ENCODE data around the gene SUN1. TPM values are rescaled to one million over a fixed set of nuclear protein-coding genes. Genes with fewer than 3 reads are reported as not detected.

SUN1 gene
- total RNA-seq, 4 donors from 2014 or later = 225 to 475 (median 263) TPM

GRCh38 chr7:887488-887820, 55.2 kb downstream of the SUN1 start:
- H3K27ac ChIP-seq = no peak overlapping the region
- H3K9me3 ChIP-seq = no peaks in the 10 kb centered on the region
- H3K27me3 ChIP-seq = no peaks in the 10 kb centered on the region
- H3K4me3 ChIP-seq = no peak overlapping the region
- H3K4me1 ChIP-seq = peaks cover 35% of the 10 kb centered on the region
- peak in 1 of 2 donors; percentile 52 for DNase-seq (ENCODE audit: low spot score in 2 of 2)
- peaks cover 53% of the 10 kb centered on the region for H3K36me3 ChIP-seq
- TF ChIP-seq EP300 (IDR thresholded peaks at IDR 0.05) (no peak), POLR2AphosphoS5 (IDR thresholded peaks at IDR 0.05) (no peak), POLR2A (IDR thresholded peaks at IDR 0.05) (no peak)
- TF ChIP-seq, protein P1, sequence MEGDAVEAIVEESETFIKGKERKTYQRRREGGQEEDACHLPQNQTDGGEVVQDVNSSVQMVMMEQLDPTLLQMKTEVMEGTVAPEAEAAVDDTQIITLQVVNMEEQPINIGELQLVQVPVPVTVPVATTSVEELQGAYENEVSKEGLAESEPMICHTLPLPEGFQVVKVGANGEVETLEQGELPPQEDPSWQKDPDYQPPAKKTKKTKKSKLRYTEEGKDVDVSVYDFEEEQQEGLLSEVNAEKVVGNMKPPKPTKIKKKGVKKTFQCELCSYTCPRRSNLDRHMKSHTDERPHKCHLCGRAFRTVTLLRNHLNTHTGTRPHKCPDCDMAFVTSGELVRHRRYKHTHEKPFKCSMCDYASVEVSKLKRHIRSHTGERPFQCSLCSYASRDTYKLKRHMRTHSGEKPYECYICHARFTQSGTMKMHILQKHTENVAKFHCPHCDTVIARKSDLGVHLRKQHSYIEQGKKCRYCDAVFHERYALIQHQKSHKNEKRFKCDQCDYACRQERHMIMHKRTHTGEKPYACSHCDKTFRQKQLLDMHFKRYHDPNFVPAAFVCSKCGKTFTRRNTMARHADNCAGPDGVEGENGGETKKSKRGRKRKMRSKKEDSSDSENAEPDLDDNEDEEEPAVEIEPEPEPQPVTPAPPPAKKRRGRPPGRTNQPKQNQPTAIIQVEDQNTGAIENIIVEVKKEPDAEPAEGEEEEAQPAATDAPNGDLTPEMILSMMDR (IDR thresholded peaks at IDR 0.05) = no peak
- WGBS = 98% methylated on average over 6 of the region's 18 CpGs

DNA sequence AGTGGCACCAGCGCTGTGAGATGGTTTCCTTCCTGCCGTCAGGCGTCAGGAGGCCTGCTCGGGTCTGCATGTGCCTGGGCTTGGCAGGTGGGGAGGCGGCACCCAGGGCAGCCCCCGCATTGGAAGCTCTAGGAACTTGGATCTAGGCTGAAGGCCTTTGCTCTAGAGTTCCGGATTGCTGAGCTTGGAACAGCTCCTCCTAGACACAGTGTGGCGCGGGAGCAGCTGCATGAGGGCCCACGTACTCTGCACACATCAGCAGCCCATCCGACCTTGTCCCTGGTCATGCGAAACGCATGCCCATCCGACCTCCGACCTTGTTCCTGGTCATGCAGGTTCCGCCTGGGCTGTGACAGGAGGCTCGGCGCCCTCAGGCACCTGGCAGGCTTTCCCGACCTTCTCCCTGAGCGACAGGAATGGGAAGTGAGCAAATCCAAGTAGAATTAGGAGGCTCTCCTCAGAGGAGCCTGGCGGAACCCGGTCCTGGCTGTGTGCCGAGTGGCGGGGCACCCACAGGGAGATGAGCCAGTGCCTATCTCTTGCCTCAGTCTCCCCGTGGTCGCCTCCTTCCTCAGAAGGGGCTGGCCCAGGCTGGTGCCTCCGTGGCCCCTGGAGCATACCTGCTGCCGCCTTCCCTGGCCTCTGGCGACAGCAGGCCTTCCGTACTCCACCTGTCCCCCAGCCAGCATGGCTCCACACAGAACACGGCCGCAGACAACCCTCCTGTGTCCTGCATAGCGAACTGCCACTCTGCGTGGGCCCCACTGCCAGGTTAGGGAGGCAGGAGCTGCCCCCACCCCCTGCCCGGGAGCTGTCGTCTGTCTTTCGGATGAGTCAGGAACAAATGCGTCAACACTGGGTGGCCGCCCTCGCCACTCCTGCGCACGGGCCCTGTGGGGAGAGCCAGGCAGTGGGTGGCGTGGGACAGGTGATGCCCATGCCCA, 56.1 kb downstream of the SUN1 start:
- DNase-seq (ENCODE audit: low spot score in 2 of 2) = peak in 1 of 2 donors; percentile 58
- no peak for TF ChIP-seq EP300 (IDR thresholded peaks at IDR 0.05)
- TF ChIP-seq, protein P1 (IDR thresholded peaks at IDR 0.05) = no peak
- TF ChIP-seq POLR2A (IDR thresholded peaks at IDR 0.05) = no peak
- TF ChIP-seq POLR2AphosphoS5 (IDR thresholded peaks at IDR 0.05) = no peak
- Histone ChIP-seq H3K36me3 (peaks cover 58% of the 10 kb centered on the region), H3K4me3 (no peak overlapping the region), H3K27ac (no peak overlapping the region), H3K4me1 (peaks cover 26% of the 10 kb centered on the region), H3K27me3 (no peaks in the 10 kb centered on the region), H3K9me3 (no peaks in the 10 kb centered on the region)
- WGBS = 83% methylated on average over 26 of the region's 43 CpGs

DNA sequence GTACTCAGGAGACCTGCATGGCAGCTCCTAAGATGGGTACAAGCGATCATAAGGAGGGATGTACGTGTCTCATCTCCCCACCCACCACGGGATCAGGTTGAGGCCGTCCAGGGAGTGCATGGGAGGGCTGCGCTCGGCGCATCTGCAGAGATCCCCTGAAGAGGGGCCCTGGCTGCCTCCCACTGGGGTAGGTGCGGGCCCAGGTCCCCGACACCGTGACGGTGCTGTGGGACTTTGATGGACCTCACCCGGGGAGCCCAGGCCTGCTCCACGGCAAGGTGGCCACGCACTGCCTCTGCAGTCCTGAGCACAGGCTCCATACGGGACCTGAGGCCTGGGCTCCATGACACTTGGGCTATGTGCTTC, 56.7 kb downstream of the SUN1 start:
- DNase-seq (ENCODE audit: low spot score in 2 of 2) = peak in 1 of 2 donors; percentile 64
- TF ChIP-seq POLR2A (IDR thresholded peaks at IDR 0.05) (no peak), POLR2AphosphoS5 (IDR thresholded peaks at IDR 0.05) (no peak), EP300 (IDR thresholded peaks at IDR 0.05) (no peak)
- TF ChIP-seq, protein P1 (IDR thresholded peaks at IDR 0.05) = no peak
- WGBS = no CpG with 5 or more reads among the region's 15 CpGs
- peaks cover 65% of the 10 kb centered on the region for H3K36me3 ChIP-seq
- no peaks in the 10 kb centered on the region for H3K27me3 ChIP-seq
- H3K27ac ChIP-seq = no peak overlapping the region
- peaks cover 19% of the 10 kb centered on the region for H3K4me1 ChIP-seq
- H3K4me3 ChIP-seq = no peak overlapping the region
- no peaks in the 10 kb centered on the region for H3K9me3 ChIP-seq

- H3K27ac ChIP-seq = no peak overlapping the region
- peaks cover 68% of the 10 kb centered on the region for H3K36me3 ChIP-seq
- DNase-seq (ENCODE audit: low spot score in 2 of 2) = no peak
- no peak overlapping the region for H3K4me3 ChIP-seq
- H3K27me3 ChIP-seq = no peaks in the 10 kb centered on the region
- no peaks in the 10 kb centered on the region for H3K9me3 ChIP-seq
- no peak for TF ChIP-seq EP300 (IDR thresholded peaks at IDR 0.05)
- TF ChIP-seq, protein P1 (IDR thresholded peaks at IDR 0.05) = no peak
- TF ChIP-seq POLR2A (IDR thresholded peaks at IDR 0.05) = no peak
- no peak for TF ChIP-seq POLR2AphosphoS5 (IDR thresholded peaks at IDR 0.05)
- peaks cover 15% of the 10 kb centered on the region for H3K4me1 ChIP-seq
- 79% methylated on average over 15 of the region's 18 CpGs for WGBS
These were observed 57.1 kb downstream of the SUN1 start for GRCh38 chr7:889391-889790.

DNA sequence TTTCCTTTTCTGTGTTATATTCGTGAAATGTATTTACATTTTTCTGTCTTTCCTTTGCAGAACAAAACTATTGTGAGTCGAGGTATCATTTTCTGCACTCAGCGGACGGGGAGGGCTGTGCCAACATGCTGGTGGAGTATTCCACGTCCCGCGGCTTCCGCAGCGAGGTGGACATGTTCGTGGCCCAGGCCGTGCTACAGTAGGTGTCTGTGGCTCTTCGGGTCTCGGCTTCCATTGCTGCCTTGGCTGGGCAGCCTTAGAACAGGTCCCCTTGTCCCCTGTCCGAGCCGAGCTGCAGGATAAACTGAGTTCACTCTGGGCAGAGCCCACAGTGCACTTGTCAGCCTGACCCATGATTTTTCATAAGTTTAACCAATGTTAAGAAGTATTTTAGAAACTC, 58.6 kb downstream of the SUN1 start:
- DNase-seq (ENCODE audit: low spot score in 2 of 2) = no peak
- Histone ChIP-seq H3K9me3 (no peaks in the 10 kb centered on the region), H3K27me3 (no peaks in the 10 kb centered on the region), H3K4me1 (peaks cover under 1% of the 10 kb centered on the region), H3K27ac (no peak overlapping the region), H3K4me3 (no peak overlapping the region), H3K36me3 (peaks cover 83% of the 10 kb centered on the region)
- 94% methylated on average over 15 of the region's 15 CpGs for WGBS
- no peak for TF ChIP-seq POLR2AphosphoS5 (IDR thresholded peaks at IDR 0.05)
- TF ChIP-seq, protein P1 (IDR thresholded peaks at IDR 0.05) = no peak
- TF ChIP-seq POLR2A (IDR thresholded peaks at IDR 0.05) = no peak
- TF ChIP-seq EP300 (IDR thresholded peaks at IDR 0.05) = no peak

Measured in suprapubic skin (tissue), 4 donors.